B cell (primary cell): Measurements from ENCODE around the gene TSPAN31.

Source experiments
- EZH2 ChIP-seq: IDR thresholded peaks from 2 replicates; pipeline ENCODE4 v1.6.1; 2012; ENCODE audit warnings: borderline replicate concordance, low read depth, mild to moderate bottlenecking, moderate library complexity, low read length; ENCODE audit not compliant: insufficient read depth, poor library complexity, severe bottlenecking
- TF ChIP-seq, protein P1 (sequence below): fragments of 200-600 bp; IDR thresholded peaks from one replicate; pipeline ENCODE4 v1.8.0; 2022; ENCODE audit warnings: antibody characterized with exemption, mild to moderate bottlenecking

DNA sequence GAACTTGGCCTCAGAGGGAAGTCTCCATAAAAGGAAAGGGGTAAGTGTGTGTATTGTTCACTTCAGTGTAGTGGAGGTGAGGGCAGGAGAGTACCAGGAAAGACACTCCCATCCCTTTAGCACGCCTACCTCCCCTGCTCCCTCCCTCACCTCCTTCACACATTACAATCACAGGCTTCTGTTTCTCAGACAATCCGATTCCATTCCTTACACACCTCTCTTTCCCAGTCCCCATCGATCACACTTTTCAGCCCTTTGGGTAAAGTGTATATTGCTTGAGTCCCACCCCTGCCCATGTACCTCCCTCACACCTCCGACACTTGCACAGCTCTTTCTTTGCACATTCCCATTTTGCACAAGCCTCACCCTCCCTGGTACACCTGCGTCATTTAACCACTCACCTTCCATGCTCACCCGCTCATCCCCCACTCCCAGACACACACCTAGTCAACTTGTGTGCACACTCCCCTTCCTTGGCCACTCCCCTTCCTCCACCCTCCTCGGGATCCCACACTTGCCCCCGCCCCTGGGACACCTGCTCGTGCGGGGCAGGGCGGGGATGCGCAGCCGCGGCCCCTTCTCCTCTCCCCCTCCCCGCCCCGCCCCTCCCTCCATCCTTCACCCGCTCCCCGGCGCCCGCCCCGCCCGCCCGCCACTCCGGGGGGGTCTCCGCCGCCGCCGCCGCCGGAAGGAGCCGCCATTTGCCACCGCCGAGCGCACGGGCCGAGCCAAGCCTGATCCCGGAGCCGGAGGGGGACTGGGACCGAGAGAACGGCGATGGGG, 9.8 kb downstream of the TSPAN31 start, which contains the start of gene MARCHF9:
- TF ChIP-seq, protein P1, sequence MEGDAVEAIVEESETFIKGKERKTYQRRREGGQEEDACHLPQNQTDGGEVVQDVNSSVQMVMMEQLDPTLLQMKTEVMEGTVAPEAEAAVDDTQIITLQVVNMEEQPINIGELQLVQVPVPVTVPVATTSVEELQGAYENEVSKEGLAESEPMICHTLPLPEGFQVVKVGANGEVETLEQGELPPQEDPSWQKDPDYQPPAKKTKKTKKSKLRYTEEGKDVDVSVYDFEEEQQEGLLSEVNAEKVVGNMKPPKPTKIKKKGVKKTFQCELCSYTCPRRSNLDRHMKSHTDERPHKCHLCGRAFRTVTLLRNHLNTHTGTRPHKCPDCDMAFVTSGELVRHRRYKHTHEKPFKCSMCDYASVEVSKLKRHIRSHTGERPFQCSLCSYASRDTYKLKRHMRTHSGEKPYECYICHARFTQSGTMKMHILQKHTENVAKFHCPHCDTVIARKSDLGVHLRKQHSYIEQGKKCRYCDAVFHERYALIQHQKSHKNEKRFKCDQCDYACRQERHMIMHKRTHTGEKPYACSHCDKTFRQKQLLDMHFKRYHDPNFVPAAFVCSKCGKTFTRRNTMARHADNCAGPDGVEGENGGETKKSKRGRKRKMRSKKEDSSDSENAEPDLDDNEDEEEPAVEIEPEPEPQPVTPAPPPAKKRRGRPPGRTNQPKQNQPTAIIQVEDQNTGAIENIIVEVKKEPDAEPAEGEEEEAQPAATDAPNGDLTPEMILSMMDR: no peak
- TF ChIP-seq EZH2: no peak
